K562 (cell line): ENCODE results near the gene PBX2. TPM values are rescaled to one million over a fixed set of nuclear protein-coding genes. Genes with fewer than 3 reads are reported as not detected.

Experiments used
- BHLHE40 ChIP-seq: IDR thresholded peaks from 2 replicates; pipeline ENCODE4 v1.6.1; 2011; ENCODE audit warnings: low read length, improper control_type of control experiment
- DPF2 ChIP-seq: fragments of 450-650 bp; IDR thresholded peaks from 2 replicates; pipeline ENCODE4 v1.6.1; 2016
- EP300 ChIP-seq: IDR thresholded peaks from 2 replicates; pipeline ENCODE4 v1.6.1; 2012; ENCODE audit warnings: low read length, improper control_type of control experiment
- ERF ChIP-seq: fragments of 450-650 bp; formaldehyde crosslinking; IDR thresholded peaks from 2 replicates; pipeline ENCODE4 v1.4.0; 2020; ENCODE audit warnings: mild to moderate bottlenecking, mixed read lengths
- FOSL1 ChIP-seq: fragments of 200-800 bp; sonication (Bioruptor generic); conservative IDR thresholded peaks from 2 replicates; pipeline ENCODE4 v1.6.1; 2016; ENCODE audit warnings: missing genetic modification characterization, missing compliant biosample characterization
- NBN ChIP-seq: fragments of 450-650 bp; IDR thresholded peaks from 2 replicates; pipeline ENCODE4 v1.6.1; 2016; ENCODE audit warnings: low read depth, mild to moderate bottlenecking
- NFE2L1 ChIP-seq: fragments of 450-650 bp; IDR thresholded peaks from 2 replicates; pipeline ENCODE4 v1.6.1; 2016; ENCODE audit warnings: missing genetic modification characterization, low read depth, mild to moderate bottlenecking, missing compliant biosample characterization, moderate library complexity, borderline replicate concordance
- POLR2B ChIP-seq: fragments of 450-650 bp; IDR thresholded peaks from 2 replicates; pipeline ENCODE4 v1.6.1; 2018; ENCODE audit warnings: low read depth; ENCODE audit not compliant: partially characterized antibody
- SREBF2 ChIP-seq: sonication (generic); formaldehyde crosslinking; IDR thresholded peaks from 2 replicates; pipeline ENCODE4 v1.4.0; 2020; ENCODE audit warnings: mild to moderate bottlenecking, missing genetic modification reagents
- SRSF7 ChIP-seq: fragments of 200-400 bp; formaldehyde crosslinking; optimal IDR thresholded peaks from 2 replicates; pipeline ENCODE3; 2017; ENCODE audit warnings: mild to moderate bottlenecking, low read depth, low read length
- TGIF2 ChIP-seq: sonication (generic); formaldehyde crosslinking; IDR thresholded peaks from 2 replicates; pipeline ENCODE4 v1.8.1; 2022; ENCODE audit warnings: mild to moderate bottlenecking, missing genetic modification reagents, moderate library complexity
- ZNF551 ChIP-seq: fragments of 250-450 bp; sonication (Bioruptor Pico); IDR thresholded peaks from 2 replicates; pipeline ENCODE4 v1.5.0; 2021; ENCODE audit warnings: mild to moderate bottlenecking, moderate library complexity
- ZNF644 ChIP-seq: fragments of 200-800 bp; sonication (Bioruptor generic); IDR thresholded peaks from 2 replicates; pipeline ENCODE4 v1.6.1; 2016; ENCODE audit warnings: low read depth, missing genetic modification characterization, missing compliant biosample characterization
- polyA plus RNA-seq, 8 experiments: library from polyadenylated mRNA; depleted of rRNA in 4 of 8; stranded (reverse) in 5 of 8; unstranded in 3 of 8; fragments of >200 nt; fragmentation: Nextera tagmentation in 2 of 8; fragmentation: Illumina TruSeq in 1 of 8; extraction: Ambion mirVana in 2 of 8; extraction: Trizol in 1 of 8; gene quantifications; 2 replicates each; pipeline versions ENCODE4 v1.2.1 to v1.2.3, GENCODE V29; 2011 to 2014; ENCODE audit warnings: inconsistent platforms in 1 of 8, missing spikeins in 1 of 8
- total RNA-seq, 7 experiments: library from RNA; depleted of rRNA in 6 of 7; stranded (reverse); fragments of >200 nt in 6 of 7; fragmentation: Illumina TruSeq in 2 of 7; extraction: Trizol in 2 of 7; gene quantifications; 2 replicates each; pipeline versions ENCODE4 v1.2.1 to v1.2.3, GENCODE V29; 2011 to 2021; ENCODE audit warnings: low replicate concordance in 1 of 7
- TF ChIP-seq, protein P1 (sequence below): fragments of 450-650 bp; IDR thresholded peaks from 2 replicates; pipeline ENCODE4 v1.6.1; 2016; ENCODE audit warnings: low read depth, mild to moderate bottlenecking, moderate library complexity
- TF ChIP-seq, protein P2 (sequence below): fragments of 450-650 bp; IDR thresholded peaks from 2 replicates; pipeline ENCODE4 v1.7.0; 2016; ENCODE audit warnings: borderline replicate concordance
- TF ChIP-seq, protein P3 (sequence below): fragments of 450-650 bp; IDR thresholded peaks from 2 replicates; pipeline ENCODE4 v1.6.1; 2014; ENCODE audit warnings: low read depth, mild to moderate bottlenecking, moderate library complexity, borderline replicate concordance
- TF ChIP-seq, protein P4 (sequence below), 2 experiments: fragments of 450-650 bp in 1 of 2; sonication (generic) in 1 of 2; formaldehyde crosslinking in 1 of 2; IDR thresholded peaks in 1 of 2; conservative IDR thresholded peaks in 1 of 2; 2 replicates each; pipeline versions ENCODE4 v1.6.1 to v1.8.1; 2016 to 2023; ENCODE audit warnings: mild to moderate bottlenecking in 2 of 2, moderate library complexity in 2 of 2, inconsistent platforms in 1 of 2, missing genetic modification reagents in 1 of 2

The PBX2 gene
- total and polyA plus RNA-seq, 9 of the 15 experiments (the other 6 are each of a cell fraction or from before 2014, with no cell fraction given), result 1.9 to 134 (median 62.5) TPM

DNA sequence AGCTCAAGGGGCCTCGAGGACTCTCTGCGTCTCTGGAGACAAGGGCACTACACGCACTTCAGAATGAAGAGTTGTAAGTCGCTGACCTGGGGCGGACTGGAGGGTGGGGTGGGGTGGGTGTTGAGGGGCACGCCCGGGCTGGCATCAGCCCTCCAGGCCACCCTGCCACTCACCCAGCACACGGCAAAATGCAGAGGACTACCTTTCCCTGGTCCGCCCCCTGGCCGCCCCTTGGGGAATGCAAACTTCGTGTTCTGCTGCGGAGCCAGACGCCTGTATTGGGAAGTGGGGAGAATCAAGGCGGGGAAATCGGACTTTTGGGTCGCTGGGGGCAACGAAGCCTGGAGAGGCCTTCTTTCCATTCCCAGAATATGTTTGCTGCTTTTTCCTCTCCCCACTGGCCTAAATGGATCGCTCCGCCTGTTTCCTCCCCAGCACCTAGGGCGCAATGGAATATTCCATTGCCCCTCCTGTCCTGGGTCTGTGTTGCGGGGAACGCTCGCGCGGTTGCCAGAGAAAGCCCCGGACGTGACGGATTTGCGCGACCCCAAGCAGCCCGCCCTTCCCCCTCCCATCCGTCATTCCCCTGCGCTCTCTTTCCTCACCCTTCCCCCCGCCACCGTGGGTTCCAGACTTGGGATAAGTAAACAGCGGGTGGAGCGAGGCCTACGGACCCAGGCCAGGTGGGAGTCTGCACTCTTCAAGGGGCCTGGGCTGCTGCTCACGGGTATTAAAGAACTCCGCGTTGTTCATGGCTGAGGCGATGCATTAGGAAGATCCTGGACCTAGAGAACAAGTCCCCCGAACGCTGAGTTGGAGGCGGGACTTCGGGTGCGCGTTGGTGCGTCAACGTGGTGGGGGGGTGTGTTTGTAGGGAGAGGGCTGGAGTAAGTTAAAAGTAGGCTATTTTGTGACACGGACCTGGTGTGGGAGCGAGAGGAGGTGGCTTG, 36.2 kb downstream of the PBX2 start, which contains the start of gene PPT2 (continued):
- TF ChIP-seq, protein P1, sequence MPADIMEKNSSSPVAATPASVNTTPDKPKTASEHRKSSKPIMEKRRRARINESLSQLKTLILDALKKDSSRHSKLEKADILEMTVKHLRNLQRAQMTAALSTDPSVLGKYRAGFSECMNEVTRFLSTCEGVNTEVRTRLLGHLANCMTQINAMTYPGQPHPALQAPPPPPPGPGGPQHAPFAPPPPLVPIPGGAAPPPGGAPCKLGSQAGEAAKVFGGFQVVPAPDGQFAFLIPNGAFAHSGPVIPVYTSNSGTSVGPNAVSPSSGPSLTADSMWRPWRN, result no peak
- no peak for TF ChIP-seq SRSF7
- TF ChIP-seq FOSL1 (tag), result peak; percentile 51; the same call in 1 of the 2 replicates
- no peak for TF ChIP-seq SREBF2
- TF ChIP-seq TGIF2 (CRISPR knock-in tag), result peak; percentile 68; the same call in 1 of the 2 replicates
- TF ChIP-seq POLR2B, result peak; percentile 62
- no peak for TF ChIP-seq ZNF644 (tag)
- peak; percentile 94 for TF ChIP-seq BHLHE40
- TF ChIP-seq NFE2L1 (tag), result no peak
- peak; percentile 81 for TF ChIP-seq NBN
- TF ChIP-seq, protein P2, sequence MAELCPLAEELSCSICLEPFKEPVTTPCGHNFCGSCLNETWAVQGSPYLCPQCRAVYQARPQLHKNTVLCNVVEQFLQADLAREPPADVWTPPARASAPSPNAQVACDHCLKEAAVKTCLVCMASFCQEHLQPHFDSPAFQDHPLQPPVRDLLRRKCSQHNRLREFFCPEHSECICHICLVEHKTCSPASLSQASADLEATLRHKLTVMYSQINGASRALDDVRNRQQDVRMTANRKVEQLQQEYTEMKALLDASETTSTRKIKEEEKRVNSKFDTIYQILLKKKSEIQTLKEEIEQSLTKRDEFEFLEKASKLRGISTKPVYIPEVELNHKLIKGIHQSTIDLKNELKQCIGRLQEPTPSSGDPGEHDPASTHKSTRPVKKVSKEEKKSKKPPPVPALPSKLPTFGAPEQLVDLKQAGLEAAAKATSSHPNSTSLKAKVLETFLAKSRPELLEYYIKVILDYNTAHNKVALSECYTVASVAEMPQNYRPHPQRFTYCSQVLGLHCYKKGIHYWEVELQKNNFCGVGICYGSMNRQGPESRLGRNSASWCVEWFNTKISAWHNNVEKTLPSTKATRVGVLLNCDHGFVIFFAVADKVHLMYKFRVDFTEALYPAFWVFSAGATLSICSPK, result 0 out of 2 replicates have a peak, but pooled peaks have one; percentile 16
- no peak for TF ChIP-seq ERF (CRISPR knock-in tag)
- 0 out of 2 replicates have a peak, but pooled peaks have one; percentile 64 for TF ChIP-seq DPF2
- TF ChIP-seq, protein P3, sequence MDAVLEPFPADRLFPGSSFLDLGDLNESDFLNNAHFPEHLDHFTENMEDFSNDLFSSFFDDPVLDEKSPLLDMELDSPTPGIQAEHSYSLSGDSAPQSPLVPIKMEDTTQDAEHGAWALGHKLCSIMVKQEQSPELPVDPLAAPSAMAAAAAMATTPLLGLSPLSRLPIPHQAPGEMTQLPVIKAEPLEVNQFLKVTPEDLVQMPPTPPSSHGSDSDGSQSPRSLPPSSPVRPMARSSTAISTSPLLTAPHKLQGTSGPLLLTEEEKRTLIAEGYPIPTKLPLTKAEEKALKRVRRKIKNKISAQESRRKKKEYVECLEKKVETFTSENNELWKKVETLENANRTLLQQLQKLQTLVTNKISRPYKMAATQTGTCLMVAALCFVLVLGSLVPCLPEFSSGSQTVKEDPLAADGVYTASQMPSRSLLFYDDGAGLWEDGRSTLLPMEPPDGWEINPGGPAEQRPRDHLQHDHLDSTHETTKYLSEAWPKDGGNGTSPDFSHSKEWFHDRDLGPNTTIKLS, result peak; percentile 69; the same call in 1 of the 2 replicates
- TF ChIP-seq ZNF551 (CRISPR knock-in tag), result no peak
- TF ChIP-seq, protein P4, sequence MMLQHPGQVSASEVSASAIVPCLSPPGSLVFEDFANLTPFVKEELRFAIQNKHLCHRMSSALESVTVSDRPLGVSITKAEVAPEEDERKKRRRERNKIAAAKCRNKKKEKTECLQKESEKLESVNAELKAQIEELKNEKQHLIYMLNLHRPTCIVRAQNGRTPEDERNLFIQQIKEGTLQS (IDR thresholded peaks at IDR 0.05), result peak; percentile 55; the same call in 1 of the 2 replicates
- TF ChIP-seq, protein P4 (CRISPR knock-in tag; conservative IDR thresholded peaks at IDR 0.05), result peak; percentile 65
- peak; percentile 34; the same call in 1 of the 2 replicates for TF ChIP-seq EP300
